Activated CD8-positive, alpha-beta memory T cell treated with anti-CD3 and anti-CD28 coated beads, Interleukin-2, amount 50 U/mL, for 24 hours (primary cell): Measurements from ENCODE around the gene BTC.
"Not testable (repeated sequence)": the region's sequence is repeated elsewhere in the genome, so short reads cannot be mapped to it uniquely, and the experiment has no call there.

Experiments
- DNase-seq: peaks from one replicate; pipeline ENCODE4 v3.0.0-alpha.2; 2020; ENCODE audit errors: extremely low read depth

The BTC gene

GRCh38 chr4:74758551-74759145 is 35.7 kb downstream of the BTC start:
- DNase-seq, result no peak

GRCh38 chr4:74757136-74757535 is 37.2 kb downstream of the BTC start:
- no peak for DNase-seq

DNA sequence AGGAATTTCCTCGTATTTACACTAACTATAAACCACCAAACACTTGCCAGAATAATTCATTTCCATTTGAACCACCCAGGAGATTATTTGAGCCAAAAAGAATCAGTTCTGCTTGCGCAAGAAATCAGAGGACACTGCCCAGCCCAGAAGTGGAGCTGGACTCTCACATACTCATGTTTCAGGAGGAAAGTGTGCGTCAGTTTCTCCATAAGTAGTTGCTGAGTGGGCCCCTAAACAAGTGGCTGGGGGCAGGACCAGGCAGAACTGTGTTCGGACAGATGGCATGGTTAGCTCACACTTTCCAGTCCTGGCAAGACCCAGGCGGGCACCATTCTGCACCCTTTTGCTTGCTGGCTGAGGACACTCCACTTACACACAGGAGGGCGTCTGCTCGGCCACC is 38.8 kb downstream of the BTC start:
- DNase-seq, result no peak

DNA sequence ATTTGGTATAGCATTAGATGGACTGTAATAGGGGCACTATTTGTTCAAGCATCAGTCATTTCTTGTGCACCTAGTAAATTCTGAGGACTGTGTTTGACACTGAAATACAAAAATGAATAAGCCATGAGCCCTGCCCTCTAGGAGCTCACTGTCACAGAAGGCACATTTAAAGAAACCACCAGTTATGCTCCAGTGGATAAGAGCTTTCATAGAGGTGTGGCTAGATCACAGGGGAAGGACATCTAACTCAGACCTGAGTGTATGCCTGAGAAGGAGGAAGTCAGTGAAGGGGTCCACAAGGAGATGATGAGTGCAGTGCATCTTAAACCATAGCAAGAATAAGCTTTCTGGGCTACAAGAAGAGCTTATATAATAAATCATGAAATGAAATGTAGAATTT is 40.1 kb downstream of the BTC start:
- DNase-seq, result no peak

DNA sequence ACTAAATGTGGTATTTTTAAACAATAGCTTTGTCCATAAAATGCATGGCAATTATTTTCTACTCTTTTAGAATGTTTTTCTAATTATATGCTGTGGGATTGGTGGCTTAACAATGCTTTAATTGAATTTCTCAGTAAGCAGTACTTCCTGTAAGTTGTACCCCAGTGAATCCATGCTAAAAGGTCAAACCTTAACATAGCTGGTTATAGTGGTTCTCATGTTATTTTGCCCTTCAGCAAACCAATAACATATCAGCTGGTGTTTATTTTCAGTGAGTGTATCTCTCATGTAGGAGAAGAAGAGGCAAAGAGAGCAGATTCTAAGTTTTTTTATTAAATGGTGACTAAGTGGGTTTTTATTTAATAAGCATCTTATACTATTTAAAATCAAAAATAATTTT is 41.5 kb downstream of the BTC start:
- no peak for DNase-seq

GRCh38 chr4:74751856-74752255 is 42.5 kb downstream of the BTC start:
- DNase-seq, result no peak

DNA sequence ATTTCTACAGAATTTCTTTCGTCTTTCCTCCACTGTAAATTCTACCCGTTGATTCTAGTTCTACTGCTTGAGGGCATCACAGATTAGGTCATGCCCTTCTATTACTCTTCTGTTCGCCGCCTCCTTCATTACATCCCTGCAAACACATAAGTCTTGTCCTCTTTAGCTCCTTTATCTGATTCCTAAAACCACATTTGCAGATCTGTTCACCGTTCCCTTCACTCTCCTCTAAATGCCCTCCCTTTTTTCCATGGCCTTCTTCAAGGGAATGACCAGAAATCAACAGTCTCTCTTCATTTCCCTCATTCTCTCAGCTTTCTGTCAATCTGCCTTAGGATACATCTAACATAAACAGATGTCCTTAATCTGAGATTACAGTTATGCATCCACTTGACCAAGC is 43.1 kb downstream of the BTC start:
- no peak for DNase-seq

DNA sequence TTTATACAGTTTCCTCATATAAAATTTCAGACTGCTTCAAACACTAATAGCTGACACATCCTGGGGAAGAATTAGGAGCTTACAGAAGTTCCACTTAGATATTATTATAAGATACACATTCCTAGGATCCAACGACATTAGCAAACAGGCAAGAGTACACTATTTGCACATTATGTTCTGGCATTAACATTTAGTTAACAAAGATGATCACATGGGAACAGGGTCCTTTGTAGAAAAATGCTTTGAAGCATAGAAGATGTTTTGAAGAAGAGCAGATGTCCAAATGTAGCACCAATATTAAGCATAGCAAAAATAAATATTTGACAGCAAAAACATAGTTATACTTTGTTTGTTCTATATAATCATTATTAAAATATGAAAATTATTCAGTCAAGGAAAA is 52.1 kb downstream of the BTC start:
- DNase-seq, result no peak

GRCh38 chr4:74738464-74739143 is 55.7 kb downstream of the BTC start:
- no peak for DNase-seq

- DNase-seq, result no peak
These were observed 59.3 kb downstream of the BTC start for GRCh38 chr4:74734995-74735394.

DNA sequence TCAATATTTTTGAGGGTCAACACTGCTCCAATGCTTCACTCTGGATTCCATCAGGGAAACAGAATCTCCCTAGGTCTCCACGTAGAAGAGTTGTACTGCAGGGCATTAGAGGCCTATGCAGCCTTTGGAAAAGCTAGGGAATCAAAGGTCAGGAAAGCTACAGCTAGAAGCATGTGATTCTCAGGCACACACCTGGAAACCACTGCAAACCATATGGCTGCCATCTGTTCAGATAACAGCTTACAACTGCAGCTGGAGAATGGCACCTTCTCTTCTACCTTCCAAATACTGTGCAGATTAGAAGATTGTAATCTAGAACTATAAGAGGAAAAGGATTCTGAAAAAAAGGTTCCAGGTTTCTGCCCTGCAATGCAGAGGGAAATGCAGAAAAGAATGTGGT is 60.6 kb downstream of the BTC start:
- DNase-seq, result no peak

DNA sequence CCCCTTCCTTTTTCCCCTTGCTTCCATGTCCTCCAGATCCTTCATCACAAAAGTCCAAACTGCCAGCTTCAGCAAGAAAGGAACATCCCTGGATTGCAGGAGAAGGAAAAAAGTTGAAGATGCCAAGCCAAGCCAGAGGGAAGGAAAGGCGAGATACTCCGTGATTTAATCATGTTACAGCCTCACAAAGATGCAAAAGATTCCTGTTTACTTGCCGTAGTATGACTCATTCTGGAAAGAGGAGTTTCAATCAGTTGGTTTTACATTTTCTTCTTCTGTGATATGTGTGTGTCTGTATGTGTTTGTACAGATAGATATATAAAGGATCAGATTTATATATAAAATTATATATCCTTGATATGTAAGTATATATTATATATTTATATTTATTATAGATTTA is 69.3 kb downstream of the BTC start:
- DNase-seq, result no peak

DNA sequence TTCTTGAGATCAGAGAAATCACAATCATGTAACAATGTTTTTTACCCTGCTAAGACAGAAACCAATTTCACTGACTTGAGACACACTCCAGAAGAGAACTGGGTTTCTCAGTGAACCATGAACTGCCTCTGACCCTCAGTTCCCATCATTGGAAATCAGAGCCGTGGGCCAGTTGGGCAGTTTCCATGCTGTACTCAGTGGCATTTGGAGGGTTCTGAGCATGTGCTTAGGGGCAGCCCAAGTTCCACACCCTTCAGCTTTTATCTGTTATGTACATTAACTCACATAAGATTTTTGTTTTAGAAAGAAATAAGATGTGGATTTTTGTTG is 77.9 kb downstream of the BTC start:
- DNase-seq, result no peak

DNA sequence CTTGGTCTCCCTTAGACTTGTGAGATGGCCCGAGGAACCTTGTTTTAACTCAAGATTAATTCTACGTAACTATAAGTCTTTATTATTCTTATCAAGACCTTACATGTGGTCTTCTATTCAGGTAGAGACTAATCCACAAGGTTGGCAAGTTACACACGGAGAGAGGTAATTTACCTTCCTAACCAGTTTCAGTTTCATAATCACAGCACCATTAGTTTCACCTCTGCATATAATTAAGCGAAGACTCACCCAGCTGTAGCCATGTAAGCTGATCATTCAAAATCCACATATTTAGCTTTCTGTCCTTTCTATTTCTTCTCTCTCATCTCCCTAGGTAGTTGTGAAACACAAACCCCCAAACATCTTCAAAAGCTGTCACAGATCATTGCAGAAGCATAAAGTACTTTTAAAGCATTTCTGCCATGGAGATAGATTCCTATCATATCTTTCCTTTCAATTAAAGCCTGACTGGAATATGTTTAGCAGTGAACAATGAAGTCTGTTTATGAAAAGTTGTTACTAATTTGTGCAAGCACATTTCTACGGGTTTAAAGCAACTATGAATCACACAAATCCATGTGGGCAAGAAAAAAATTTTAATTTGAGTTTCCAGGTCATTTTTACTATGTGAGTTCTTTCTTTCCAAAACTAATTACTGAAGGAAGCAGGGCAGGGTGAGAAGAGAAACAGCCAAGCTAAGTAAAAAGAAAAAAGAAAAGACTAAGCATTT is 78.5 kb downstream of the BTC start:
- no peak for DNase-seq

DNA sequence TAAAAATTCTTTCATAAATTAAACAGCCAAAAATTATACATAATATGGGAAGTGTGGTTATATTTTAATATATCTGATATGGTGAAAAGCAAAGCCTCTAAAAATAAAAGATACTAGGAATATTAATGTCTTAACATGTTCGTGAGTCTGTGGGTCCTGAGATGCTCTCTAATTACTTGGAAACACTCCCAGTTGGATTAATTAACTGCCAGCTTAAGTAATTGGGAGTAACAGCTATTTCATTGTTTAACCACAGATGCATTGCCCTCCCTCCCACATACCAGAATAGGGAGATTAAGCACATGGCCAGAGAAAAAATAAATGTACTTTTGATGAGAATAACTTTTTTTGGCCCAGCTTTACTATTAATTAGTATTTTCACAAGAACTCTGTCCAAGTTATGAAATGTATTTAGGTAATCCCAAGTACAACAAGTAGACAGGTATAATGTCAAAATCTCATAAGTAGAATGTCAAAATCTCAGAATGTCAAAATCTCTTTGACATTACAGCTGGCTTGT is 79.7 kb downstream of the BTC start:
- no peak for DNase-seq

DNA sequence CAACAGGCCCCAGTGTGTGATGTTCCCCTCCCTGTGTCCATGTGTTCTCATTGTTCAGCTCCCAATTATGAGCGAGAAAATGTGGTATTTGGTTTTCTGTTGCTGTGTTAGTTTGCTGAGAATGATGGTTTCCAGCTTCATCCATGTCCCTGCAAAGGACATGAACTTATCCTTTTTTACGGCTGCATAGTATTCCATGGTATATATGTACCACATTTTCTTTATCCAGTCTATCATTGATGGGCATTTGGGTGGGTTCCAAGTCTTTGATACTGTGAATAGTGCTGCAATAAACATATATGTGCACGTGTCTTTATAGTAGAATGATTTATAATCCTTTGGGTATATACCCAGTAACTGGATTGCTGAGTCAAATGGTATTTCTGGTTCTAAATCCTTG is 86.2 kb downstream of the BTC start:
- not testable (repeated sequence) for DNase-seq
